CD4-positive, alpha-beta T cell (primary cell): Measurements from ENCODE around the gene NXPH1. TPM values are rescaled to one million over a fixed set of nuclear protein-coding genes. Genes with fewer than 3 reads are reported as not detected.
"Not testable (repeated sequence)": the region's sequence is repeated elsewhere in the genome, so short reads cannot be mapped to it uniquely, and the experiment has no call there.

Experiments
- ATAC-seq: fragments of 200-7000 bp; cut with Tn5 transposase; one replicate; pipeline ENCODE4 v1.10.0; 2022; ENCODE audit warnings: mild to moderate bottlenecking; ENCODE audit not compliant: poor library complexity
- CTCF ChIA-PET: fragments of 350-600 bp; sonication (Branson Sonifier 250); formaldehyde crosslinking; loops from one replicate; lab custom pipeline; 2021; ENCODE audit warnings: antibody characterized with exemption, inconsistent platforms; lab: Charles Lee
- POLR2A ChIA-PET: fragments of 350-600 bp; sonication (Branson Sonifier 250); formaldehyde crosslinking; loops from one replicate; lab custom pipeline; 2021; ENCODE audit warnings: antibody characterized with exemption, inconsistent platforms; lab: Charles Lee
- DNase-seq, 14 experiments: peaks; one replicate each; pipeline ENCODE4 v3.0.0-alpha.2; 2013 to 2020; ENCODE audit warnings: mixed read lengths in 2 of 14
- H3K27ac ChIP-seq, 2 donors: one replicate each; pipeline versions ENCODE4 v1.5.1 to v1.7.0; 2013; ENCODE audit warnings: low read length in 2 of 2, low read depth in 1 of 2, mild to moderate bottlenecking in 1 of 2
- H3K27me3 ChIP-seq, 2 experiments: 1 replicate in 1 of 2; 2 replicates in 1 of 2; pipeline versions ENCODE4 v1.6.1 to v1.7.0; 2013; ENCODE audit warnings: low read length in 2 of 2, control low read depth in 1 of 2, mild to moderate bottlenecking in 1 of 2, moderate library complexity in 1 of 2; ENCODE audit not compliant: insufficient read depth in 2 of 2, control insufficient read depth in 1 of 2
- H3K36me3 ChIP-seq: one replicate; pipeline ENCODE4 v1.6.1; 2013; ENCODE audit warnings: low read length, control low read depth; ENCODE audit not compliant: insufficient read depth
- H3K4me1 ChIP-seq: one replicate; pipeline ENCODE4 v1.6.1; 2013; ENCODE audit warnings: low read length, control low read depth; ENCODE audit not compliant: insufficient read depth
- H3K4me3 ChIP-seq: one replicate; pipeline ENCODE4 v1.5.1; 2013; ENCODE audit warnings: mild to moderate bottlenecking, low read length, moderate library complexity
- H3K9me3 ChIP-seq, 2 experiments: 1 replicate in 1 of 2; 2 replicates in 1 of 2; pipeline versions ENCODE4 v1.6.1 to v1.7.0; 2013; ENCODE audit warnings: low read length in 2 of 2, mild to moderate bottlenecking in 2 of 2, control low read depth in 1 of 2, moderate library complexity in 1 of 2; ENCODE audit not compliant: control insufficient read depth in 1 of 2, insufficient read depth in 1 of 2
- H3K27ac Mint-ChIP-seq: one replicate; pipeline ENCODE4 v1.8.0; 2020; ENCODE audit warnings: mixed read lengths
- H3K27me3 Mint-ChIP-seq: one replicate; pipeline ENCODE4 v1.8.0; 2021; ENCODE audit warnings: mixed read lengths
- H3K36me3 Mint-ChIP-seq: one replicate; pipeline ENCODE4 v1.8.0; 2021; ENCODE audit warnings: low read depth, mixed read lengths
- H3K4me1 Mint-ChIP-seq: one replicate; pipeline ENCODE4 v1.8.0; 2021; ENCODE audit warnings: low read depth, mixed read lengths
- H3K4me3 Mint-ChIP-seq: one replicate; pipeline ENCODE4 v1.8.0; 2020; ENCODE audit warnings: mild to moderate bottlenecking, mixed read lengths
- H3K9me3 Mint-ChIP-seq: one replicate; pipeline ENCODE4 v1.8.0; 2020; ENCODE audit warnings: mixed read lengths
- CTCF ChIP-seq: fragments of 200-600 bp; IDR thresholded peaks from one replicate; pipeline ENCODE4 v1.8.0; 2022; ENCODE audit warnings: antibody characterized with exemption, mild to moderate bottlenecking
- intact Hi-C, 2 experiments: fragments of 100-400 bp; cut with DNase I in 1 of 2; cut with micrococcal nuclease in 1 of 2; formaldehyde crosslinking; loops; one replicate each; pipeline versions ENCODE4 v1.15.1 to v1.9.0; 2023 to 2025; cut with DNase I, micrococcal nuclease
- total RNA-seq, 174 experiments: library from RNA in 2 of 174; stranded (reverse) in 2 of 174; gene quantifications; one replicate each; pipeline ENCODE4 v1.2.3 and lab custom pipeline; 2021 to 2026

Gene NXPH1
- total RNA-seq, 2 experiments from 2014 or later, result not detected

DNA sequence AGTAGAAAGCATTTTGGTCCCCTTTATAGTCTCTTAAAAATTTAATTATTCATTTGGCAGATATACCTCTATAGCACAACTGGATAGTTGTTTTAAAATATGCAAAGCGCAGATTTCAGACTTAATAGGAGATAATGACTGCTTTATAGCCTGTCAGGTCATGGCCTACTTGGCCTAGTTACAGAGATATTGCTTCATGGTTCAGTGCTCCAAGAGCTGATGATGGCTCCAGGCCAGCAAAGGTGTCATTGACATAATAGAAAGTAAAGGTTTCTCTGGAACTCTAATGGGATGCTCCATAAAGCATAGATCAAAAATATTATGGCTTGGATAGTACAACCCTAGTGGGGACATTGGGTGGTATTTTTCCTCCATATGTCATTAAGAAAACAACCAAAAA lies 285.7 kb downstream of the NXPH1 start:
- POLR2A ChIA-PET, result no interaction called here
- H3K27me3 Mint-ChIP-seq, result no peaks in the 10 kb centered on the region
- ATAC-seq, result no peak

DNA sequence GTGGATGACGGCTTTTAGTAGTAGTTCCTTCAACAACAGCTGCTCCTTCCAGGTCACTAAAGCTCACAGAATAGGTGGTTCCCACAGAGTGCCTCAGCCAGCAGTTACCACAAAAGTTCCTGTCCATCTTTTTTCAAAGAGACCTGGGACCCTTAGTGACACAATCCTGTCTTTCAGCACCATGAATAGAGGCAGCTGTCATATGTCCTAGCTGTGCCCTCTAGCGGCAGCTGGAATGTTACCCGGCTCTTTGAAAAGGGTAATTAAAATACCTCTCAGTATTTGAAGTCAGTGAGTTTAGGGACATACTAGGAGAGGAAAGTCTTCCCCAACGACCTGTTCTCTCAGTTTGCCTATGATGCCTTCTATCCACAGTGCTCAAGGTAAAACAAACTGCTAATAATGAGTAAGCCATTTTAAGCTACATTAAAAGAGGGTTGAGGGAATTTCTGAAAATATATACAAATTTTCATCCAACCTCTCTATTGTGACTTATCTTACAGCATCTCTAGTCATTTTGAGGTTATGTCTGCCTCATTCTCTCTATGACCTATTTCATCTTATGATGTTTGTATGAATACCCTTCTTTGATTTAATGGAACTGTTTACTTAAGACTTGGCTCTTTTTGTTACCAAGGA lies 290.8 kb downstream of the NXPH1 start:
- no peak overlapping the region for H3K4me3 Mint-ChIP-seq
- Histone ChIP-seq H3K4me3 (no peak overlapping the region), H3K27ac (no peak overlapping the region), H3K4me1 (no peaks in the 10 kb centered on the region), H3K9me3 (peaks cover 0 to 3% of the 10 kb centered on the region in 2 experiments), H3K36me3 (no peaks in the 10 kb centered on the region), H3K27me3 (no peaks in the 10 kb centered on the region)
- ChIA-PET CTCF (no interaction called here), POLR2A (no interaction called here)
- ATAC-seq (no peak), DNase-seq (peak in 1 of 14 experiments; percentile 1)
- H3K9me3 Mint-ChIP-seq, result peaks cover 2% of the 10 kb centered on the region
- H3K27me3 Mint-ChIP-seq, result no peaks in the 10 kb centered on the region
- H3K4me1 Mint-ChIP-seq, result no peaks in the 10 kb centered on the region
- no peak overlapping the region for H3K27ac Mint-ChIP-seq
- no peak for TF ChIP-seq CTCF
- intact Hi-C loops, result no loop called here
- H3K36me3 Mint-ChIP-seq, result no peaks in the 10 kb centered on the region

More for the DNA sequence above, 285.7 kb downstream of the NXPH1 start:
- H3K4me3 Mint-ChIP-seq, result no peak overlapping the region
- no peaks in the 10 kb centered on the region for H3K36me3 ChIP-seq
- H3K4me3 ChIP-seq, result no peak overlapping the region
- TF ChIP-seq CTCF, result no peak
- DNase-seq, result no peak
- no peak overlapping the region for H3K27ac Mint-ChIP-seq
- intact Hi-C loops, result no loop called here
- CTCF ChIA-PET, result no interaction called here
- H3K36me3 Mint-ChIP-seq, result no peaks in the 10 kb centered on the region
- no peaks in the 10 kb centered on the region for H3K27me3 ChIP-seq
- H3K4me1 Mint-ChIP-seq, result no peaks in the 10 kb centered on the region
- no peaks in the 10 kb centered on the region for H3K4me1 ChIP-seq
- peaks cover 2% of the 10 kb centered on the region for H3K9me3 Mint-ChIP-seq
- no peak overlapping the region for H3K27ac ChIP-seq
- peaks cover 0 to 8% of the 10 kb centered on the region in 2 experiments for H3K9me3 ChIP-seq

- H3K36me3 Mint-ChIP-seq, CTCF ChIA-PET, H3K4me1 ChIP-seq, H3K9me3 ChIP-seq, intact Hi-C loops, H3K27me3 ChIP-seq, DNase-seq, H3K36me3 ChIP-seq, H3K27ac Mint-ChIP-seq, POLR2A ChIA-PET, H3K4me1 Mint-ChIP-seq, H3K4me3 ChIP-seq, H3K4me3 Mint-ChIP-seq, ATAC-seq, H3K27me3 Mint-ChIP-seq, H3K9me3 Mint-ChIP-seq, H3K27ac ChIP-seq: not testable (repeated sequence)
Measured at GRCh38 chr7:8731756-8732155, 298.3 kb downstream of the NXPH1 start.

DNA sequence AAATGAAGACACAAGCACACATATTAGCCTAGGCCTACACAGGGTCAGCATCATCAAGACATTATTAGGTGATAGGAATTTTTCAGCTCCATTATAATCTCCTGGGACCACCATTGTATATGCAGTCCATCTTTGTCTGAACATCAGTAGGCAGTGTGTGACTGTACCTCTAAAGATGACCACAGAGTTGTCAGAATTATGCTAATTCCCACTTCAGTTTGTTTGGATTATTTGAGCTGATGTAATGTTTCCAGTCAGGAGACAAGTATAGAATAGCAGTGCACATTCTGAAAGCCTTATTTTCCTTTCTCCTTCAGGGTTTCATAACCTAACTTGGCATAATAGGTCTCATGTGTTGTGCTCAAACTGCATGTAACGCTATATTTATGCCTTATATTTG lies 306.4 kb downstream of the NXPH1 start:
- no peaks in the 10 kb centered on the region for H3K27me3 Mint-ChIP-seq
- ChIA-PET POLR2A (no interaction called here), CTCF (no interaction called here)

More for the DNA sequence above, 306.4 kb downstream of the NXPH1 start:
- Histone ChIP-seq H3K4me1 (no peaks in the 10 kb centered on the region), H3K27ac (no peak overlapping the region), H3K27me3 (no peaks in the 10 kb centered on the region), H3K9me3 (peaks cover 0 to 4% of the 10 kb centered on the region in 2 experiments), H3K4me3 (no peak overlapping the region), H3K36me3 (no peaks in the 10 kb centered on the region)
- TF ChIP-seq CTCF, result no peak
- Mint-ChIP-seq H3K36me3 (no peaks in the 10 kb centered on the region), H3K4me1 (no peaks in the 10 kb centered on the region), H3K9me3 (peaks cover 3% of the 10 kb centered on the region), H3K4me3 (no peak overlapping the region), H3K27ac (no peak overlapping the region)
- no peak for DNase-seq
- ATAC-seq, result no peak
- intact Hi-C loops, result no loop called here
